MM.1S (cell line): ENCODE data around the gene ASIC1.

Experiments used
- DNase-seq: peaks from one replicate; pipeline ENCODE4 v3.0.0-alpha.2; 2015
- H2AFZ ChIP-seq: fragments of 300-600 bp; sonication (generic); 2 replicates; pipeline ENCODE4 v1.6.0; 2016; ENCODE audit warnings: antibody characterized with exemption, low read length
- H3F3A ChIP-seq: fragments of 300-600 bp; sonication (generic); 2 replicates; pipeline ENCODE4 v1.6.1; 2016; ENCODE audit warnings: mild to moderate bottlenecking, antibody characterized with exemption, low read length, moderate library complexity, mixed read lengths; ENCODE audit not compliant: insufficient read depth
- H3K27ac ChIP-seq: fragments of 300-600 bp; sonication (generic); 2 replicates; pipeline ENCODE4 v1.5.1; 2016; ENCODE audit warnings: mild to moderate bottlenecking, low read length
- H3K27me3 ChIP-seq: fragments of 300-600 bp; sonication (generic); replicated peaks from 2 replicates; pipeline ENCODE4 v1.6.0; 2016; ENCODE audit warnings: low read length; ENCODE audit not compliant: insufficient read depth
- H3K36me3 ChIP-seq: fragments of 300-600 bp; sonication (generic); replicated peaks from 2 replicates; pipeline ENCODE4 v1.6.1; 2016; ENCODE audit warnings: mild to moderate bottlenecking, low read length, mixed read lengths; ENCODE audit not compliant: insufficient read depth
- H3K4me1 ChIP-seq: fragments of 300-600 bp; sonication (generic); 2 replicates; pipeline ENCODE4 v1.6.1; 2016; ENCODE audit warnings: low read length, mixed read lengths
- H3K4me2 ChIP-seq: fragments of 300-600 bp; sonication (generic); 2 replicates; pipeline ENCODE4 v1.6.0; 2016; ENCODE audit warnings: low read depth, low read length
- H3K4me3 ChIP-seq: fragments of 300-600 bp; sonication (generic); 2 replicates; pipeline ENCODE4 v1.5.1; 2016; ENCODE audit warnings: low read length, mixed read lengths
- H3K79me2 ChIP-seq: fragments of 300-600 bp; sonication (generic); 2 replicates; pipeline ENCODE4 v1.6.1; 2016; ENCODE audit warnings: mixed run types, low read length, mixed read lengths
- H3K9ac ChIP-seq: fragments of 300-600 bp; sonication (generic); 2 replicates; pipeline ENCODE4 v1.6.1; 2016; ENCODE audit warnings: low read length, mixed read lengths
- H3K9me2 ChIP-seq: fragments of 300-600 bp; sonication (generic); replicated peaks from 2 replicates; pipeline ENCODE4 v1.6.1; 2016; ENCODE audit warnings: mild to moderate bottlenecking, low read length, mixed read lengths; ENCODE audit not compliant: insufficient read depth
- H3K9me3 ChIP-seq: fragments of 300-600 bp; sonication (generic); replicated peaks from 2 replicates; pipeline ENCODE4 v1.6.1; 2016; ENCODE audit warnings: mild to moderate bottlenecking, low read length, mixed read lengths; ENCODE audit not compliant: insufficient read depth
- H4K20me1 ChIP-seq: fragments of 300-600 bp; sonication (generic); 2 replicates; pipeline ENCODE4 v1.6.1; 2016; ENCODE audit warnings: mild to moderate bottlenecking, low read length, moderate library complexity, mixed read lengths; ENCODE audit not compliant: insufficient read depth
- CTCF ChIP-seq: fragments of 300-600 bp; sonication (generic); IDR thresholded peaks from 2 replicates; pipeline ENCODE4 v1.5.1; 2016; ENCODE audit warnings: antibody characterized with exemption, low read length, mixed read lengths
- EZH2 ChIP-seq: fragments of 300-600 bp; sonication (generic); optimal IDR thresholded peaks from 2 replicates; pipeline ENCODE3; 2017; ENCODE audit warnings: low read depth, mild to moderate bottlenecking, antibody characterized with exemption, low read length, mixed read lengths
- EZH2phosphoT487 ChIP-seq: fragments of 300-600 bp; sonication (generic); IDR thresholded peaks from 2 replicates; pipeline ENCODE4 v1.6.1; 2018; ENCODE audit warnings: antibody characterized with exemption, low read length

ASIC1 gene

GRCh38 chr12:50052964-50053363 lies 4.4 kb upstream of the ASIC1 start:
- H3F3A ChIP-seq = no peaks in the 10 kb centered on the region
- H3K9ac ChIP-seq = no peak overlapping the region
- H3K36me3 ChIP-seq = no peaks in the 10 kb centered on the region
- H3K4me2 ChIP-seq = no peak overlapping the region
- no peak for DNase-seq
- no peak overlapping the region for H3K27ac ChIP-seq
- H3K9me2 ChIP-seq = no peaks in the 10 kb centered on the region
- TF ChIP-seq EZH2phosphoT487 (no peak), CTCF (no peak), EZH2 (no peak)
- H4K20me1 ChIP-seq = 0 out of 2 replicates have a peak, but pooled peaks cover 3% of the 10 kb centered on the region
- peaks cover 45% of the 10 kb centered on the region for H3K27me3 ChIP-seq
- no peaks in the 10 kb centered on the region for H3K9me3 ChIP-seq
- H3K4me1 ChIP-seq = peaks cover 4% of the 10 kb centered on the region; the same call in 1 of the 2 replicates
- H2AFZ ChIP-seq = no peak overlapping the region
- H3K4me3 ChIP-seq = no peak overlapping the region
- H3K79me2 ChIP-seq = no peaks in the 10 kb centered on the region

- H3F3A ChIP-seq = no peaks in the 10 kb centered on the region
- H3K4me3 ChIP-seq = no peak overlapping the region
- peaks cover 51% of the 10 kb centered on the region for H3K27me3 ChIP-seq
- H3K9ac ChIP-seq = no peak overlapping the region
- H3K4me2 ChIP-seq = no peak overlapping the region
- no peaks in the 10 kb centered on the region for H3K9me2 ChIP-seq
- no peak overlapping the region for H2AFZ ChIP-seq
- no peak for DNase-seq
- no peak for TF ChIP-seq EZH2
- TF ChIP-seq CTCF = no peak
- TF ChIP-seq EZH2phosphoT487 = no peak
- H4K20me1 ChIP-seq = 0 out of 2 replicates have a peak, but pooled peaks cover 3% of the 10 kb centered on the region
- no peaks in the 10 kb centered on the region for H3K9me3 ChIP-seq
- H3K36me3 ChIP-seq = no peaks in the 10 kb centered on the region
- no peak overlapping the region for H3K27ac ChIP-seq
- peaks cover 4% of the 10 kb centered on the region; the same call in 1 of the 2 replicates for H3K4me1 ChIP-seq
- no peaks in the 10 kb centered on the region for H3K79me2 ChIP-seq
Measured at GRCh38 chr12:50053583-50053982, 3.8 kb upstream of the ASIC1 start.

- H4K20me1 ChIP-seq = 0 out of 2 replicates have a peak, but pooled peaks cover 3% of the 10 kb centered on the region
- peak overlapping the region; percentile 35; the same call in 1 of the 2 replicates for H3K4me2 ChIP-seq
- H3K9me2 ChIP-seq = no peaks in the 10 kb centered on the region
- no peaks in the 10 kb centered on the region for H3K9me3 ChIP-seq
- peak overlapping the region; percentile 32; the same call in 1 of the 2 replicates for H2AFZ ChIP-seq
- H3K79me2 ChIP-seq = no peaks in the 10 kb centered on the region
- H3F3A ChIP-seq = no peaks in the 10 kb centered on the region
- H3K4me1 ChIP-seq = peaks cover 4% of the 10 kb centered on the region; the same call in 1 of the 2 replicates
- no peaks in the 10 kb centered on the region for H3K36me3 ChIP-seq
- H3K4me3 ChIP-seq = no peak overlapping the region; the same call in 1 of the 2 replicates
- H3K27me3 ChIP-seq = peaks cover 41% of the 10 kb centered on the region
- no peak overlapping the region for H3K27ac ChIP-seq
- no peak for TF ChIP-seq EZH2phosphoT487
- peak; percentile 96 for TF ChIP-seq CTCF
- peak; percentile 57 for DNase-seq
- H3K9ac ChIP-seq = no peak overlapping the region
Measured at GRCh38 chr12:50055831-50056638, 1.4 kb upstream of the ASIC1 start.
